NB4 (cell line): ENCODE measurements around the gene TAC4.

Experiments
- POLR2A ChIP-seq: IDR thresholded peaks from 2 replicates; pipeline ENCODE4 v1.6.1; 2011; ENCODE audit warnings: mild to moderate bottlenecking; ENCODE audit not compliant: insufficient read length; ENCODE audit errors: extremely low read depth
- TF ChIP-seq, protein P1 (sequence below): IDR thresholded peaks from one replicate; pipeline ENCODE4 v1.5.1; 2012; ENCODE audit warnings: low read depth, low read length

DNA sequence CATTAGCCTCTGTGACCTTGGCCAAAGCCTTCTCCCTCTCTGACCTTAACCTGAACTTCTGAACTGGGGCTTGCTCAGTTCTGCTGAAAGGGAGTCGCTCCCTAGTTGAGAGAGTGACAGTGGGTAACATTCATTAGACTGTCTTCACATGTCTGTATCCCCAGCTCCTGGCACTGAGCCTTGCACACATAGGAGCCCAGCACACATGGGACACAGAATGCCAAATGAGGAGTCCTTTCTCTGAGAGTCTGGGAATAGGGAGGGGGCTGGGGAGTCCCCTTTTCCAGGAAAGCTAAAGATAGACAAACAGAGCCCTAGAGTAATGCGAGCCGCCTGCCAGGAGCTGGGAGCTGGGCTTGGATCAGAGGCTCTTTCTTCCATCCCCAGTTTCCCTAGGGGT is 2.5 kb downstream of the TAC4 start:
- no peak for TF ChIP-seq POLR2A
- TF ChIP-seq, protein P1, sequence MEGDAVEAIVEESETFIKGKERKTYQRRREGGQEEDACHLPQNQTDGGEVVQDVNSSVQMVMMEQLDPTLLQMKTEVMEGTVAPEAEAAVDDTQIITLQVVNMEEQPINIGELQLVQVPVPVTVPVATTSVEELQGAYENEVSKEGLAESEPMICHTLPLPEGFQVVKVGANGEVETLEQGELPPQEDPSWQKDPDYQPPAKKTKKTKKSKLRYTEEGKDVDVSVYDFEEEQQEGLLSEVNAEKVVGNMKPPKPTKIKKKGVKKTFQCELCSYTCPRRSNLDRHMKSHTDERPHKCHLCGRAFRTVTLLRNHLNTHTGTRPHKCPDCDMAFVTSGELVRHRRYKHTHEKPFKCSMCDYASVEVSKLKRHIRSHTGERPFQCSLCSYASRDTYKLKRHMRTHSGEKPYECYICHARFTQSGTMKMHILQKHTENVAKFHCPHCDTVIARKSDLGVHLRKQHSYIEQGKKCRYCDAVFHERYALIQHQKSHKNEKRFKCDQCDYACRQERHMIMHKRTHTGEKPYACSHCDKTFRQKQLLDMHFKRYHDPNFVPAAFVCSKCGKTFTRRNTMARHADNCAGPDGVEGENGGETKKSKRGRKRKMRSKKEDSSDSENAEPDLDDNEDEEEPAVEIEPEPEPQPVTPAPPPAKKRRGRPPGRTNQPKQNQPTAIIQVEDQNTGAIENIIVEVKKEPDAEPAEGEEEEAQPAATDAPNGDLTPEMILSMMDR: no peak
